Fibroblast of lung (primary cell): ENCODE results near the gene GNAS.

Source experiments
- EZH2 ChIP-seq: IDR thresholded peaks from 2 replicates; pipeline ENCODE4 v1.5.1; 2012; ENCODE audit warnings: low read length, control low read depth, mild to moderate bottlenecking; ENCODE audit errors: missing control alignments
- TF ChIP-seq, protein P1 (sequence below), 2 donors: IDR thresholded peaks in 1 of 2; conservative IDR thresholded peaks in 1 of 2; 1 replicate in 1 of 2; 2 replicates in 1 of 2; pipeline ENCODE4 v1.5.1; 2011 to 2012; ENCODE audit warnings: low read length in 2 of 2, control low read depth in 1 of 2, inconsistent platforms in 1 of 2, low read depth in 1 of 2, mild to moderate bottlenecking in 1 of 2

GRCh38 chr20:58815448-58815847 lies 37.1 kb upstream of the GNAS start:
- TF ChIP-seq EZH2: no peak
- TF ChIP-seq, protein P1, sequence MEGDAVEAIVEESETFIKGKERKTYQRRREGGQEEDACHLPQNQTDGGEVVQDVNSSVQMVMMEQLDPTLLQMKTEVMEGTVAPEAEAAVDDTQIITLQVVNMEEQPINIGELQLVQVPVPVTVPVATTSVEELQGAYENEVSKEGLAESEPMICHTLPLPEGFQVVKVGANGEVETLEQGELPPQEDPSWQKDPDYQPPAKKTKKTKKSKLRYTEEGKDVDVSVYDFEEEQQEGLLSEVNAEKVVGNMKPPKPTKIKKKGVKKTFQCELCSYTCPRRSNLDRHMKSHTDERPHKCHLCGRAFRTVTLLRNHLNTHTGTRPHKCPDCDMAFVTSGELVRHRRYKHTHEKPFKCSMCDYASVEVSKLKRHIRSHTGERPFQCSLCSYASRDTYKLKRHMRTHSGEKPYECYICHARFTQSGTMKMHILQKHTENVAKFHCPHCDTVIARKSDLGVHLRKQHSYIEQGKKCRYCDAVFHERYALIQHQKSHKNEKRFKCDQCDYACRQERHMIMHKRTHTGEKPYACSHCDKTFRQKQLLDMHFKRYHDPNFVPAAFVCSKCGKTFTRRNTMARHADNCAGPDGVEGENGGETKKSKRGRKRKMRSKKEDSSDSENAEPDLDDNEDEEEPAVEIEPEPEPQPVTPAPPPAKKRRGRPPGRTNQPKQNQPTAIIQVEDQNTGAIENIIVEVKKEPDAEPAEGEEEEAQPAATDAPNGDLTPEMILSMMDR (conservative IDR thresholded peaks at IDR 0.05 in 1 of 2, IDR thresholded peaks at IDR 0.05 in 1 of 2; ENCODE audit: low read depth in 1 of 2, low read length in 2 of 2): no peak
